ENCODE data around the gene MLLT3. TPM values are rescaled to one million over a fixed set of nuclear protein-coding genes. Genes with fewer than 3 reads are reported as not detected.

The MLLT3 gene
- total RNA-seq, 2 donors from 2014 or later = 5.6 to 5.7 TPM

- H3K4me1 ChIP-seq = no peaks in the 10 kb centered on the region
- WGBS, 2 donors = 92 to 93% methylated on average over 2 of the region's 2 CpGs
- no peak overlapping the region for H3K4me3 ChIP-seq
- ATAC-seq = no peak
- intact Hi-C loops (cut with DNase I) = no loop called here
- H3K27me3 ChIP-seq = no peaks in the 10 kb centered on the region
- TF ChIP-seq CTCF (IDR thresholded peaks at IDR 0.05) (no peak), POLR2A (IDR thresholded peaks at IDR 0.05) (no peak)
- no peaks in the 10 kb centered on the region for H3K9me3 ChIP-seq
- H3K27ac ChIP-seq = no peak overlapping the region
- no peak for DNase-seq
- no peaks in the 10 kb centered on the region for H3K36me3 ChIP-seq (replicated peaks in 1 of 2; ENCODE audit: insufficient read depth in 1 of 2, low read depth in 2 of 2)
These were observed 122.2 kb downstream of the MLLT3 start for GRCh38 chr9:20500101-20500500.

GRCh38 chr9:20499013-20499412, 123.3 kb downstream of the MLLT3 start:
- no peaks in the 10 kb centered on the region for H3K27me3 ChIP-seq
- TF ChIP-seq CTCF (IDR thresholded peaks at IDR 0.05) (no peak), POLR2A (IDR thresholded peaks at IDR 0.05) (no peak)
- H3K4me1 ChIP-seq = no peaks in the 10 kb centered on the region
- H3K36me3 ChIP-seq (replicated peaks in 1 of 2; ENCODE audit: insufficient read depth in 1 of 2, low read depth in 2 of 2) = no peaks in the 10 kb centered on the region
- ATAC-seq (no peak), DNase-seq (no peak)
- intact Hi-C loops (cut with DNase I) = no loop called here
- no peak overlapping the region for H3K4me3 ChIP-seq
- H3K27ac ChIP-seq = no peak overlapping the region
- H3K9me3 ChIP-seq = no peaks in the 10 kb centered on the region

GRCh38 chr9:20496328-20496727, 126.0 kb downstream of the MLLT3 start:
- no peaks in the 10 kb centered on the region for H3K27me3 ChIP-seq
- no peaks in the 10 kb centered on the region for H3K36me3 ChIP-seq (replicated peaks in 1 of 2; ENCODE audit: insufficient read depth in 1 of 2, low read depth in 2 of 2)
- H3K4me3 ChIP-seq = no peak overlapping the region
- no peak for DNase-seq
- TF ChIP-seq POLR2A (IDR thresholded peaks at IDR 0.05) (no peak), CTCF (IDR thresholded peaks at IDR 0.05) (no peak)
- H3K4me1 ChIP-seq = no peaks in the 10 kb centered on the region
- H3K9me3 ChIP-seq = no peaks in the 10 kb centered on the region
- WGBS, 2 donors = 85 to 93% methylated on average over 2 of the region's 2 CpGs
- intact Hi-C loops (cut with DNase I) = no loop called here
- no peak for ATAC-seq
- no peak overlapping the region for H3K27ac ChIP-seq

- intact Hi-C loops (cut with DNase I) = no loop called here
- no peaks in the 10 kb centered on the region for H3K9me3 ChIP-seq
- H3K4me3 ChIP-seq = no peak overlapping the region
- no peak for TF ChIP-seq CTCF (IDR thresholded peaks at IDR 0.05)
- TF ChIP-seq POLR2A (IDR thresholded peaks at IDR 0.05) = no peak
- H3K4me1 ChIP-seq = no peaks in the 10 kb centered on the region
- no peak overlapping the region for H3K27ac ChIP-seq
- ATAC-seq = no peak
- H3K36me3 ChIP-seq (replicated peaks in 1 of 2; ENCODE audit: insufficient read depth in 1 of 2, low read depth in 2 of 2) = no peaks in the 10 kb centered on the region
- H3K27me3 ChIP-seq = no peaks in the 10 kb centered on the region
- DNase-seq = no peak
- 56 to 64% methylated on average over 3 of the region's 3 CpGs for WGBS, 2 donors
These were observed 127.2 kb downstream of the MLLT3 start for GRCh38 chr9:20495098-20495497.

GRCh38 chr9:20494035-20494434, 128.3 kb downstream of the MLLT3 start:
- H3K27me3 ChIP-seq = no peaks in the 10 kb centered on the region
- TF ChIP-seq CTCF (IDR thresholded peaks at IDR 0.05) = no peak
- TF ChIP-seq POLR2A (IDR thresholded peaks at IDR 0.05) = no peak
- no peaks in the 10 kb centered on the region for H3K36me3 ChIP-seq (replicated peaks in 1 of 2; ENCODE audit: insufficient read depth in 1 of 2, low read depth in 2 of 2)
- H3K4me3 ChIP-seq = no peak overlapping the region
- H3K4me1 ChIP-seq = no peaks in the 10 kb centered on the region
- intact Hi-C loops (cut with DNase I) = no loop called here
- H3K9me3 ChIP-seq = no peaks in the 10 kb centered on the region
- ATAC-seq (no peak), DNase-seq (no peak)
- 94 to 97% methylated on average over 1 of the region's 1 CpG for WGBS, 2 donors
- no peak overlapping the region for H3K27ac ChIP-seq

All from body of pancreas (tissue), 4 donors.